Tibial nerve (tissue), 4 donors: ENCODE measurements around the gene NUDT19.
"Not testable (repeated sequence)": the region's sequence is repeated elsewhere in the genome, so short reads cannot be mapped to it uniquely, and the experiment has no call there.

Experiments
- EP300 ChIP-seq, 2 donors: sonication (generic); formaldehyde crosslinking; IDR thresholded peaks; one replicate each; pipeline ENCODE4 v1.6.1; 2017; ENCODE audit warnings: antibody characterized with exemption in 2 of 2, mild to moderate bottlenecking in 1 of 2
- POLR2A ChIP-seq, 2 donors: fragments of 450-650 bp; IDR thresholded peaks; one replicate each; pipeline ENCODE4 v1.6.1; 2017; ENCODE audit warnings: antibody characterized with exemption in 2 of 2, mild to moderate bottlenecking in 2 of 2, moderate library complexity in 2 of 2
- TF ChIP-seq, protein P1 (sequence below), 5 experiments: fragments of 200-600 bp in 3 of 5; fragments of 450-650 bp in 2 of 5; sonication (generic) in 3 of 5; IDR thresholded peaks; one replicate each; pipeline ENCODE4 v1.5.1; 2016 to 2019; ENCODE audit warnings: antibody characterized with exemption in 5 of 5, mild to moderate bottlenecking in 3 of 5, moderate library complexity in 2 of 5

DNA sequence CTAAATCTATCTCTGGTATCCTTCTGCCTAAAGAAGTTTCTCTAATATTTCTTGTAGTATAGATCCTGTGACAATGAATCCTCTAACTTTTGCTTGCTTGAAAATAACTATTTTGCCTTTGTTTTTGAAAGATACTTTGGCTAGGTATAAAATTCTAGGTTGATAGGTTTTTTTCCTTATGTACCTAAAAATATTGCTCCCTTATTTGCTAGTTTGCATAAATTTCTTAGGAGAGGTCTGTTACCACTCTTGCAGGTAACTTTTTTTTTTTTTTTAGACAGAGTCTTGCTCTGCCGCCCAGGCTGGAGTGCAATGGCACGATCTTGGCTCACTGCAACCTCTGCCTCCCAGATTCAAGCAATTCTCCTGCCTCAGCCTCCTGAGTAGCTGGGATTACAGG, 12.4 kb downstream of the NUDT19 start:
- TF ChIP-seq POLR2A, EP300 (IDR thresholded peaks at IDR 0.05): not testable (repeated sequence)
- TF ChIP-seq, protein P1, sequence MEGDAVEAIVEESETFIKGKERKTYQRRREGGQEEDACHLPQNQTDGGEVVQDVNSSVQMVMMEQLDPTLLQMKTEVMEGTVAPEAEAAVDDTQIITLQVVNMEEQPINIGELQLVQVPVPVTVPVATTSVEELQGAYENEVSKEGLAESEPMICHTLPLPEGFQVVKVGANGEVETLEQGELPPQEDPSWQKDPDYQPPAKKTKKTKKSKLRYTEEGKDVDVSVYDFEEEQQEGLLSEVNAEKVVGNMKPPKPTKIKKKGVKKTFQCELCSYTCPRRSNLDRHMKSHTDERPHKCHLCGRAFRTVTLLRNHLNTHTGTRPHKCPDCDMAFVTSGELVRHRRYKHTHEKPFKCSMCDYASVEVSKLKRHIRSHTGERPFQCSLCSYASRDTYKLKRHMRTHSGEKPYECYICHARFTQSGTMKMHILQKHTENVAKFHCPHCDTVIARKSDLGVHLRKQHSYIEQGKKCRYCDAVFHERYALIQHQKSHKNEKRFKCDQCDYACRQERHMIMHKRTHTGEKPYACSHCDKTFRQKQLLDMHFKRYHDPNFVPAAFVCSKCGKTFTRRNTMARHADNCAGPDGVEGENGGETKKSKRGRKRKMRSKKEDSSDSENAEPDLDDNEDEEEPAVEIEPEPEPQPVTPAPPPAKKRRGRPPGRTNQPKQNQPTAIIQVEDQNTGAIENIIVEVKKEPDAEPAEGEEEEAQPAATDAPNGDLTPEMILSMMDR (IDR thresholded peaks at IDR 0.05) = not testable (repeated sequence)
